GM19351 (cell line): ENCODE data around the gene TBC1D5.

Experiments
- ATAC-seq: cut with Tn5 transposase; IDR thresholded peaks from one replicate; pipeline ENCODE4 v1.9.1; 2021; ENCODE audit warnings: mild to moderate bottlenecking, moderate library complexity; ENCODE audit not compliant: unreplicated experiment

Gene TBC1D5

GRCh38 chr3:17320266-17320665 is 422.2 kb downstream of the TBC1D5 start:
- ATAC-seq, result no peak

DNA sequence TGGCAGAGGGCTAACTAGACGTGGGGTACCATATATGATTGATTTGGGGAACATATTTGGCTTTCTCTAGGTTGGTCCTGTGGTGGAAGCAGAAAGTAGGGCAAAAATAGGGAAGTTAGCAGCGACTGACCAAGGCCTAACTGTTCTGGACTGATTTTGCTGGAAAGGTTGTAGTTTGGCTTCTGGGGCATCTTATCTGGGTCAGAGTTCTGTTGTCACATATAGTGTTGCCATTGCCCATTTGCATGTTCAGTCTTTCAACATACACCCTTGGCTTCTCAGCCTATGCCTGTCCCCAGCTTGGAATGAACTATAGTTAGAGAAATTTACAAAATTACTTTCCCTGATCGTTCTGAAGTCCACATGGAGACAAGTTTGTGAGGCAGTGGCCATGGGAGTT is 426.5 kb downstream of the TBC1D5 start:
- no peak for ATAC-seq

DNA sequence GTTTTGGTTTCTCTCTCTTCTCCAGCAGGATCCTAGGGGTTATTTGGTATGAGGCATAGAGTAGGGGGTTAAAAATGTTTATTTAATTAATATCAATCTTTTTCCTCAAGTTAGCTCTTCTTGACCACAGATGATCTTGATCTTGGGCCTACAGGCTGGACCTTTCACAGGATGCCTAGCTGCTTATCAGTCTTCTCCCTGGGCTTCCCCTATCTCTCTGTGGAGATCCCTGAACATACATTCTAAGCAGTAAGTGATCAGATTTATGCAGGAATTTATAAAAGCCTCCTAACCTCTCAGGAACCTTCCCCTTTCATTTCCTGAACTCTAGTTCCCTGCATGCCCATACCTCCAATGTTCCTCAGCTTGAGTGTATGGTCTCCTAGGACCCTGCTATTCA is 428.3 kb downstream of the TBC1D5 start:
- no peak for ATAC-seq

DNA sequence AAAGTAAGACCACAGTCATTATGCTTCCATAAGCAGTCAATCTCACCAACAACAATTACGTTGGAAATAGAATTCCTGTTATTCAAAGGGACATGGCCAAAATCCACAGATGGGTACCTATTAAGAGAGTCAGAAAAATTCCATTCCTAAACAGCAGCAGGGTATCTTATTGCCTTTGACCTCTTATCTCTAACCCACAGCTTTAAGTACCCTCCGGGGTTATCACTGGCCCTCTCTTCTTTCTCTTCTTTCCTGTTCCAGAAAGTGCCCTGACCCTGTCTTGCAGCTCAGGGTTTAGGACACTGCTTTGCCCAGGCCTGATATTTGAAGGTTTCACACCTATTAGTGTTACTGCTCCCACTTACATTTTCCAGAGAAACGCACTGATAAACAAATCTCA is 428.7 kb downstream of the TBC1D5 start:
- ATAC-seq, result no peak

- no peak for ATAC-seq
Measured at GRCh38 chr3:17310983-17311382, 431.4 kb downstream of the TBC1D5 start.

GRCh38 chr3:17307887-17308286 is 434.5 kb downstream of the TBC1D5 start:
- ATAC-seq, result no peak

DNA sequence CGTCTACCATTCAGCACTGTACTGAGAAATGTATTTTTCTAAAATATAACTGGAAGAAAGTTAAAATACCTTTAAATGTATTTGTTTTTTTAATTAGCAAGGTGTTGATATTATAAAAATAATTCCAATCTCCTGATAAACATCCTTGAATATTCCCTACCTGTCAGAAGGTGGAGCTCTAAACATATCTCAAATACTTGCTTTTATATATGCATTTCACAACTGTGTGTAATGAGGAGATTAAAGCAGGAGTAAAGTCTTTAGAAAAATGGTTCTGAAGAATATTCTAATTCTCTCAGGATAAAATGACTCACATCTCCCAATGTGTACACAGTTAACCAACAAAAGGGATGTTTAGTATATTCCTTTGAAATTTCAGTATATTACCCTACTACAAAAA is 434.9 kb downstream of the TBC1D5 start:
- no peak for ATAC-seq

DNA sequence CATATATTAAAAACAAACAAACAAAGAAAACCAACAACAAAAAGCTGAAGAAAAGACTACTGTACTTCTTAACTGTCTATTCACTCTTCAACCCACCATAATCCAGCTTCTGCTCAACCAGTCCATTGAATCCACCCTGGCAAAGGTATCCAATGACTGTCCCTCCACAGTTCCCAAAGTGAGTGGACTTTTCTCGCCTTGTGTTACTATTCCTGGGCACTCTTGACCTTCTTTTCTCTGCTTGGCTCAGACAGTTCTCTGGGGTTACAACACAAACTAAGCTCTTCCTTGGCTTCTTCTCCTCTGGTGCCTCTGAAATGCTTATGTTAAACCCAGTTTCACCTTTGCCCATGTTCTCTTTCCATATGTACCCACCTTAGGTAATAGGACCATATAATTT is 437.5 kb downstream of the TBC1D5 start:
- ATAC-seq, result no peak

DNA sequence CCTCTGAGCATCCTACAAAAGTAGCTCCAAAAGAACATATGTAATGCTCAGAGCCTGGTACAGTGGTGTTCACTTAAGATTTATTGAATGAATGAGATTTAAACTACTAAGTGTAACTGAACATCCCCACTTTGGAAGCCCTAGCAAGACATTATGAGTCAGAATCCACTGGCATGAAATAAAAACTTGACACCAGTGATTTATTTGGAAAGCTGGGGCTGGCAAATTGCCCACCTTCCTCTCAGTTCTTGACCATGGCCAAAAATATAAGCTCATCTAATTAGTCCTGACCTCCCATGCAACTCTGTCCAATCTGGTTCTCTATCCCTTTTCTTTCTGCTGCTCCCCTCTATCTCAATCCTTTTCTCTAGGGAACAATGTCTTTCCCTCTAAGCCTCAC is 439.7 kb downstream of the TBC1D5 start:
- no peak for ATAC-seq

DNA sequence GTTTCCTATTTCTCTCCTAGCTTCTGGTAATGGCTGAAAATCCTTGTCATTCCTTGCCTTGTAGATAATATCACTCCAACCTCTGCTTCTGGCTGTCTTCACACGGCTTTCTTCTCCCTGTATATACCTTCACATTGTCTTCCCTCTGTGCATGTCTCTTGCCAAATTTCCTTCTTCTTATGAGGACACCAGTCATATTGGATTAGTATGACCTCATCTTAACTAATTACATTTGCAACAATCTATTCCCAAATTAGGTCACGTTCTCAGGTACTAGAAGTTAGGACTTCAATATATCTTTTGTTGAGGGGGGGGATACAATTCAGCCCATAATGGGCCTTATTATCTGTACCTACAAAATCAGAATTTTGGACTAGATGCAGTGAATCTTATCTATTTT is 440.3 kb downstream of the TBC1D5 start:
- ATAC-seq, result no peak

DNA sequence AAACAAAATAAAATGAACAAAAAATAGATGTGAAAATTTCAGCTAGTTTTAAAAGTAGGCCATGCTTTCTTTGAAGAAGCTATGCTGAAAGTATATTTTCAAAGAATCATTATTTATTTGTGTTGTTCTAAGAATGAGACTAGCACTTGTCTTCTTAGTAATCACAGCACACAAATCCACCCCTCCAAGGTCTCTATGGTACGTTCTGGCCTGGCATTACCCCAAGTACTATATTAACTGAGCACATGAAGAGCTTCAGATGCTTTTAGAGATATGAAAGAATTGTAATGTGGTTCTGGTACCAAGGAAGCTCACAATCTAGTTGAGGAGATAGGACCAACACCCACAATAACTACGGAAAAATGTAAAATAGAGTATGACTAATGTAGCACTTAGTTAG is 441.2 kb downstream of the TBC1D5 start:
- no peak for ATAC-seq

DNA sequence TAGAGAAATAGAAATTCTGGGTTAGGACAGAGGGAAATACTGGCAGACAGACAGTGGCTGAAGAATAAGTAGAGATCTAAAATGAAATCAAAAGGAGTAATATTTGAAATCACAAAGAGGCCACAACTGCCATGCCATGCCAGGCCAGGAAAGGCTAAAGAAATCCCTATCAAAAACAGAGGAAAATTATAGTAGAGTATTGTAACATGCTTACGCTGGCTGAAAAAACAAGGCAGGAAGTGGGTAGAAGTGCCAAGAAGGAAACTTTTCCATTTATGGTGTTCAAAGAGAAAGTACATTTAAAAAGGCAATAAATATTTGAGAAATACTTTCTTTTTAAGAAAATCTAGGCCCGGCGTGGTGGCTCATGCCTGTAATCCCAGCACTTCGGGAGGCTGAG is 442.0 kb downstream of the TBC1D5 start:
- no peak for ATAC-seq

DNA sequence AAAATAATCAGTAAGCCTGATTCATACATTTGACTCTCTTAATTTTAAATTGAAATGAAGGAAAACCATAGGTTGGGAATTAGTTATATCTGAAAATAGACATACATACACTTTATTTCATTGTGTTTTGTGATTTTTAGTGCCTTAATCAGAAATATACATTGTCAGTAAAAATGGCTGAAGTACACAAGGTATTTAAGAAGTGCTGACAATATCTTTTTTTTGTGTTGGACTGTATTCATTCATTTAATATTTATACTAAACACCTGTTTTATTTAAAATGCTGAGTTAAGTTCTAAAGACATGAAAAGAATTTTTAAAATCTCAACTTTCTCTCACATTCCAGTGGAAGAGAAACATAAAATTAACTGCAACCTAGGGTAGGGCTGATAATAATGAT is 444.4 kb downstream of the TBC1D5 start:
- ATAC-seq, result no peak

DNA sequence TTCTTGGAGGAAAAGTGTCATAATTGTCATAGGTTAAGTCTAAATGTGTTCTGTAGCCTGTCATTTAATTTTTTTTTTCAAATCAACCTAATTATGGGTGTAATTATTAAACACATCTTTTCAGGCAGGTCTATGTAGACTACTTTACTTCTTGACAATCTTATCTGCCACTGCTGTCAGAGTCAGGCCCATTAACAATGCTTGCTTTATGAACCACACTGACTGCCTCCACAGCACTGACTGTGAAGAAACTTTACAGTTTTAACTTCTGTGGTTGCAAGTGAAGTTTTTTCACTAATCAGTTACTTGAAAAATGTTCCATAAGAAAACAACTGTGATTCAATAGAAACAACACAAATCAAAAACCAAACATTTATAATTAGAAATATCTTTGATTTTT is 449.9 kb downstream of the TBC1D5 start:
- ATAC-seq, result no peak

- no peak for ATAC-seq
Measured at GRCh38 chr3:17290894-17291293, 451.5 kb downstream of the TBC1D5 start.

- ATAC-seq, result no peak
Measured at GRCh38 chr3:17288839-17289399, 453.5 kb downstream of the TBC1D5 start.

DNA sequence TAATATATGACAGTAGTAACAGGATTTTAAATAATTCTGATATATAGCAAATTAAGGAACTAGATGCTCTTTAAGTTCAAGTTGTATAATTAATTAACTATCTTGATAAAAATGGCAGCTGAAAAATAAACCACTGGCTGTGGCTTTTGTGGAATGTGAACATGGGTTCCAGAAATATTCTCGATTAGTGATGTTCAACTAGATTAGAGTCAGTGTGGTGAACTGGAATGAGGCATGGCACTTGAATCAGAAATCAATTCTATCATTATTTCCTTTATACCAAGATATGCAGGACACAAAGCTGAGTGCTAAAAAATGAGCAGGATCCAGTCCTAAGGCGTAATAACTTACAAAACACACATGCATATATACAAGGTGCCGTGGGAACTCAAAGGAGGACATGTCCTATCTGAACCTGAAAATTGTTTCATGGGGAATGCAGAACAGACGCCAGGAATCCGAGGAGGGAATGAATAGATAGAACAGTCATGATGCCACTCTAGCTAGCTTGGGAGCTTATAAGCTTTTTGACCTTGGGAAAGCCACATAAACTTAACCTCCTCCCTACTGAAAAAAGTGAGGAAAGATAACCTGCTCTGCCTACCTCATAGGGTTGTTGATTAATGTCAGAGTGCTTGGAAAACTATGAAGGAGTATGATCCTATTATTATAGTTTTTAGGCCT is 455.3 kb downstream of the TBC1D5 start:
- ATAC-seq, result no peak

DNA sequence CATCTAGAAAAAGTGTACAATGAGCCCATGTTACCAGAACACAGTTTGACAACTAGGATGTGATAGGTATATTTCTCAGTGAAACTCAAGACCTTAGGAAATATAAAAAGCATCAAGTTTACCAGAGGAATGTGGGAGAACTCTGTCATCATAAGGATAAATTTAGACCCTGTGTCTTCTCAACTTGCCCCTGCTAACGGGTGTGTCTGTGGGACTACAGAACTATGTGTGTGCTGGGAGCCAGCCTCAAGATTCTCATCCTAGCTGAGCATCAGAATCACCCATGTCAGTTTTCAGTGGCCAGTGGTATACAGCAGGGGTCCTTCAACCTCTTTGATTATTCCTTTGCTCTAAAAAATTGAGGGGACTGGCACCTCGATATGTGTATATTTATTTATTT is 464.4 kb downstream of the TBC1D5 start:
- ATAC-seq, result no peak

DNA sequence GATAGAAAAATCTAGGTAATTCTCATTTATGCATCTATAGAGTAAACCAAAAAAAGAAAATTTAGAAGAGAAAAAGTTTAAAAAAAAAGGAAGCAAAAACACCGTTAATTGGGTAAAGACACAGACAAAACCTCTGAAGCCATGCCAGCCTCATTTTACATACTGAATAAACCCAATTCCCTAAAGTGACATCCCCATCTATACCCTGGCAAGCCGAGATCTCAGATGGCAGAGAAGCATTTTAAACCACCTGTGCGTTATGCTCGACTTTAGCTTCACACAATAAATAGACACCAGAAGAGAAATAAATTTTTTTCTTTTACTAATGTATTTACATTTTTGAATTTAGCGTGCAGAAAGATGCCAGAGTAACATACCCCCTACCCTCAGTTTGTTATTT is 475.6 kb downstream of the TBC1D5 start:
- no peak for ATAC-seq

DNA sequence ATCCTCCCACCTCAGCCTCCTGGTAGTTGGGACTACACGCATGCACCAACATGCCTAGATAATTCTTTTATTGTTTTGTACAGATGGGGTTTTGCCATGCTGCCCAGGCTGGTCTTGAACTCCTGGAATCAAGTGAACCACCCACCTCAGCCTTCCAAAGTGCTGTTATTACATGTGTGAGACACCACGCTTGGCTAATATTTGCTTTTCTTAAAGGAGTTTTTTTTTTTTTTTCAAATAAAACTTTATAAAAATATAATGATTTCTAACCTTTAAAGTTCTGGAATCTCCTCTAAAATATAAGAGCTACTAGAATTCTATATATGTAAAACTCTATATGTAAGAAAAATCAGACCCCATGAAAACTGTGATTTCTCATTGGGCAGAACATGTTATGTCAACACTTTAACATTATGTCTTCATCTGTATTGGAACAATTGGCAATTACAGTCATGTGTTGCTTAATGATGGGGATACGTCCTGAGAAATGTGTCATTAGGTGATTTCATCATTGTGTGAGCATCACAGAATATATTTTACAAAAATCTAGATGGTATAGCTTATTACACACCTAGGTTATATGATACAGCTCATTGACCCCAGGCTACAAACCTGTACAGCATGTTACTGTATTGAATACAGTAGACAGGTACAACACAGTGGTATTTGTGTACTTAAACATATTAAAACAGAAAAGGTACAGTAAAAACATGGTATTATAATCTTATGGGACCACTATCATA is 480.6 kb downstream of the TBC1D5 start:
- no peak for ATAC-seq

DNA sequence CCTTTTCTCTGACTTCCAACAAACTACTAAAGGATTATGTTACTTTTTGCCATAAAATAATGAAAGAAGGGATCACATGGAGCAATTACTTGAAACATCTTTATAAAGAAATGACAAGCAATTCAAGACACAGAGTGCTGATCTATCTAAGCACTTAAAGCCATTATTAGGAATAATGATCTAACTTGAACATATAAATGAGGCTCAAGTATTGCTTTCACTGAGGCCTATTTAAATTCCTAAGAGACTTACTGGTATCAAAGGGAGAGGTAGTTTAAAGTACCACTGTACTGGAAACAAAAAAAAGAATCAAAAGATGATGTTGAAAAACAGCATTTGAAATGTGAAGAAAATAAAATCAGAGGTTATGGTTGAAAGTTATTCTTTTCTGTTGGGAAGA is 482.2 kb downstream of the TBC1D5 start:
- ATAC-seq, result no peak

GRCh38 chr3:17259685-17260084 is 482.7 kb downstream of the TBC1D5 start:
- ATAC-seq, result no peak
